Brain microvascular endothelial cell (primary cell): ENCODE results near the gene TRAPPC2.

Experiments used
- DNase-seq: peaks from one replicate; pipeline ENCODE4 v3.0.0-alpha.2; 2020
- H3K27ac ChIP-seq: fragments of 250-450 bp; sonication (Bioruptor Pico); 2 replicates; pipeline ENCODE4 v1.5.1; 2020; ENCODE audit warnings: mild to moderate bottlenecking, moderate library complexity
- H3K27me3 ChIP-seq: fragments of 250-450 bp; sonication (Bioruptor Pico); replicated peaks from 2 replicates; pipeline ENCODE4 v1.5.1; 2020; ENCODE audit warnings: mild to moderate bottlenecking
- H3K36me3 ChIP-seq: fragments of 250-450 bp; sonication (Bioruptor Pico); replicated peaks from 2 replicates; pipeline ENCODE4 v1.5.1; 2020; ENCODE audit warnings: mild to moderate bottlenecking
- H3K4me3 ChIP-seq: 2 replicates; pipeline ENCODE4 v1.5.1; 2011; ENCODE audit warnings: low read depth, mild to moderate bottlenecking, control low read depth, low read length, moderate library complexity
- CTCF ChIP-seq: IDR thresholded peaks from 2 replicates; pipeline ENCODE4 v1.5.1; 2011; ENCODE audit warnings: low read depth, mild to moderate bottlenecking, moderate library complexity, low read length, control low read depth, inconsistent platforms; ENCODE audit errors: missing control alignments
- in situ Hi-C: cut with HindIII; loops from 2 replicates; pipeline ENCODE4 v1.10.0; 2017; ENCODE audit warnings: low sequenced_read_pairs, low pct_ligation_motif_present

Gene TRAPPC2

GRCh38 chrX:13694359-13694758, 40.1 kb downstream of the TRAPPC2 start:
- Histone ChIP-seq H3K27me3 (no peaks in the 10 kb centered on the region), H3K36me3 (no peaks in the 10 kb centered on the region), H3K27ac (no peak overlapping the region), H3K4me3 (no peak overlapping the region)
- TF ChIP-seq CTCF, result no peak
- in situ Hi-C loops, result no loop called here
- no peak for DNase-seq

- in situ Hi-C loops, result no loop called here
- Histone ChIP-seq H3K27ac (no peak overlapping the region), H3K4me3 (no peak overlapping the region), H3K27me3 (no peaks in the 10 kb centered on the region), H3K36me3 (no peaks in the 10 kb centered on the region)
- TF ChIP-seq CTCF, result no peak
- DNase-seq, result no peak
These were observed 41.0 kb downstream of the TRAPPC2 start for GRCh38 chrX:13693341-13693961.

- no peak for TF ChIP-seq CTCF
- DNase-seq, result no peak
- no peaks in the 10 kb centered on the region for H3K27me3 ChIP-seq
- no peaks in the 10 kb centered on the region for H3K36me3 ChIP-seq
- H3K27ac ChIP-seq, result no peak overlapping the region
- in situ Hi-C loops, result no loop called here
- no peak overlapping the region for H3K4me3 ChIP-seq
These were observed 41.6 kb downstream of the TRAPPC2 start for GRCh38 chrX:13692771-13693231.

GRCh38 chrX:13691841-13692371, 42.5 kb downstream of the TRAPPC2 start:
- TF ChIP-seq CTCF, result no peak
- DNase-seq, result peak; percentile 35
- in situ Hi-C loops, result no loop called here
- H3K27me3 ChIP-seq, result no peaks in the 10 kb centered on the region
- no peak overlapping the region for H3K4me3 ChIP-seq
- H3K36me3 ChIP-seq, result no peaks in the 10 kb centered on the region
- no peak overlapping the region for H3K27ac ChIP-seq

- Histone ChIP-seq H3K4me3 (no peak overlapping the region), H3K27ac (no peak overlapping the region), H3K27me3 (no peaks in the 10 kb centered on the region), H3K36me3 (no peaks in the 10 kb centered on the region)
- no peak for DNase-seq
- in situ Hi-C loops, result no loop called here
- peak; percentile 30 for TF ChIP-seq CTCF
These were observed 43.6 kb downstream of the TRAPPC2 start for GRCh38 chrX:13690836-13691235.
